GM12878 (cell line): Measurements from ENCODE around the gene ARPC1B. TPM values are rescaled to one million over a fixed set of nuclear protein-coding genes. Genes with fewer than 3 reads are reported as not detected.

Source experiments
- ATF2 ChIP-seq: IDR thresholded peaks from 2 replicates; pipeline ENCODE4 v1.6.1; 2012; ENCODE audit warnings: low read length, inconsistent platforms
- BCL11A ChIP-seq: IDR thresholded peaks from 2 replicates; pipeline ENCODE4 v1.6.1; 2011; ENCODE audit warnings: low read depth, low read length
- CHD2 ChIP-seq: IDR thresholded peaks from 2 replicates; pipeline ENCODE4 v1.6.1; 2011; ENCODE audit warnings: low read depth, low read length, improper control_type of control experiment, borderline replicate concordance
- EGR1 ChIP-seq, 2 experiments: IDR thresholded peaks; 1 replicate in 1 of 2; 2 replicates in 1 of 2; pipeline ENCODE4 v1.6.1; 2011 to 2012; ENCODE audit warnings: low read depth in 2 of 2, low read length in 2 of 2, borderline replicate concordance in 1 of 2, mild to moderate bottlenecking in 1 of 2, moderate library complexity in 1 of 2
- EZH2 ChIP-seq: IDR thresholded peaks from 2 replicates; pipeline ENCODE4 v1.6.1; 2012; ENCODE audit warnings: low read depth, mild to moderate bottlenecking, control low read depth, inconsistent platforms, low read length, borderline replicate concordance; ENCODE audit not compliant: control insufficient read depth
- HCFC1 ChIP-seq: fragments of 150-350 bp; IDR thresholded peaks from 2 replicates; pipeline ENCODE4 v1.6.1; 2014; ENCODE audit warnings: low read length
- IKZF1 ChIP-seq: fragments of 450-650 bp; conservative IDR thresholded peaks from 2 replicates; pipeline ENCODE4 v1.6.1; 2017; ENCODE audit warnings: antibody characterized with exemption, mild to moderate bottlenecking
- JUNB ChIP-seq: IDR thresholded peaks from 2 replicates; pipeline ENCODE4 v1.6.1; 2016; ENCODE audit warnings: antibody characterized with exemption, mild to moderate bottlenecking
- KLF5 ChIP-seq: fragments of 450-650 bp; IDR thresholded peaks from 2 replicates; pipeline ENCODE4 v1.6.1; 2014; ENCODE audit warnings: mild to moderate bottlenecking; ENCODE audit not compliant: partially characterized antibody
- NKRF ChIP-seq: fragments of 450-650 bp; conservative IDR thresholded peaks from 2 replicates; pipeline ENCODE4 v1.6.1; 2017; ENCODE audit warnings: mild to moderate bottlenecking, moderate library complexity
- RAD21 ChIP-seq: IDR thresholded peaks from 2 replicates; pipeline ENCODE4 v1.6.1; 2011; ENCODE audit warnings: mild to moderate bottlenecking, low read depth, low read length, moderate library complexity; ENCODE audit not compliant: insufficient read depth
- RELA ChIP-seq: fragments of 450-650 bp; IDR thresholded peaks from 2 replicates; pipeline ENCODE4 v1.8.0; 2014; ENCODE audit warnings: borderline replicate concordance; ENCODE audit not compliant: partially characterized antibody
- SRF ChIP-seq, 2 experiments: IDR thresholded peaks; 2 replicates each; pipeline ENCODE4 v1.6.1; 2011; ENCODE audit warnings: low read depth in 2 of 2, low read length in 2 of 2, mild to moderate bottlenecking in 1 of 2, moderate library complexity in 1 of 2
- TCF3 ChIP-seq: IDR thresholded peaks from 2 replicates; pipeline ENCODE4 v1.6.1; 2012; ENCODE audit warnings: low read depth, mild to moderate bottlenecking, low read length, borderline replicate concordance; ENCODE audit not compliant: insufficient read depth
- USF1 ChIP-seq: IDR thresholded peaks from 2 replicates; pipeline ENCODE4 v1.6.1; 2011; ENCODE audit warnings: borderline replicate concordance, low read depth, mild to moderate bottlenecking, moderate library complexity, mixed read lengths, low read length; ENCODE audit not compliant: insufficient read depth; ENCODE audit errors: extremely low read length
- USF2 ChIP-seq: IDR thresholded peaks from 2 replicates; pipeline ENCODE4 v1.6.1; 2011; ENCODE audit warnings: low read depth, low read length, improper control_type of control experiment, borderline replicate concordance
- polyA plus RNA-seq, 11 experiments: library from polyadenylated mRNA; depleted of rRNA in 4 of 11; unstranded in 6 of 11; stranded (reverse) in 5 of 11; fragments of >200 nt; fragmentation: Nextera tagmentation in 4 of 11; fragmentation: Illumina TruSeq in 1 of 11; extraction: Ambion mirVana in 4 of 11; extraction: Trizol in 1 of 11; gene quantifications; 1 replicate in 1 of 11; 2 replicates in 10 of 11; pipeline versions ENCODE4 v1.2.1 to v1.2.3, GENCODE V29; 2011 to 2016; ENCODE audit warnings: inconsistent platforms in 2 of 11, missing spikeins in 2 of 11, low read depth in 1 of 11
- total RNA-seq, 4 experiments: library from RNA; depleted of rRNA in 3 of 4; stranded (reverse); fragments of >200 nt in 3 of 4; fragmentation: Illumina TruSeq in 1 of 4; extraction: Trizol in 1 of 4; gene quantifications; 2 replicates each; pipeline versions ENCODE4 v1.2.1 to v1.2.3, GENCODE V29; 2013 to 2021
- TF ChIP-seq, protein P1 (sequence below): fragments of 450-650 bp; formaldehyde crosslinking; IDR thresholded peaks from 2 replicates; pipeline ENCODE4 v1.4.0; 2022; ENCODE audit warnings: mild to moderate bottlenecking, moderate library complexity
- TF ChIP-seq, protein P2 (sequence below): fragments of 450-650 bp; IDR thresholded peaks from 2 replicates; pipeline ENCODE4 v1.6.1; 2017; ENCODE audit warnings: borderline replicate concordance

ARPC1B gene
- total and polyA plus RNA-seq, 10 of the 15 experiments (the other 5 are each of a cell fraction or from before 2014, with no cell fraction given): 14.1 to 762 (median 387) TPM

- TF ChIP-seq IKZF1 (peak; percentile 93), SRF (IDR thresholded peaks at IDR 0.05; ENCODE audit: low read depth in 2 of 2, low read length in 2 of 2) (0 out of 4 replicates have a peak, but pooled peaks of 1 of the 2 experiments have one; percentile 36), KLF5 (peak; percentile 93), TCF3 (peak; percentile 60; the same call in 1 of the 2 replicates), BCL11A (0 out of 2 replicates have a peak, but pooled peaks have one; percentile 23), RAD21 (no peak), JUNB (peak; percentile 17; the same call in 1 of the 2 replicates), RELA (peak; percentile 87), HCFC1 (peak; percentile 74), NKRF (peak; percentile 79), ATF2 (peak; percentile 99), CHD2 (peak; percentile 78), EGR1 (IDR thresholded peaks at IDR 0.05; ENCODE audit: borderline replicate concordance in 1 of 2, low read depth in 2 of 2, low read length in 2 of 2) (peak in 1 of 2 experiments; percentile 19; a peak in 1 of 3 replicates), USF2 (no peak), USF1 (no peak), EZH2 (no peak)
- TF ChIP-seq, protein P1, sequence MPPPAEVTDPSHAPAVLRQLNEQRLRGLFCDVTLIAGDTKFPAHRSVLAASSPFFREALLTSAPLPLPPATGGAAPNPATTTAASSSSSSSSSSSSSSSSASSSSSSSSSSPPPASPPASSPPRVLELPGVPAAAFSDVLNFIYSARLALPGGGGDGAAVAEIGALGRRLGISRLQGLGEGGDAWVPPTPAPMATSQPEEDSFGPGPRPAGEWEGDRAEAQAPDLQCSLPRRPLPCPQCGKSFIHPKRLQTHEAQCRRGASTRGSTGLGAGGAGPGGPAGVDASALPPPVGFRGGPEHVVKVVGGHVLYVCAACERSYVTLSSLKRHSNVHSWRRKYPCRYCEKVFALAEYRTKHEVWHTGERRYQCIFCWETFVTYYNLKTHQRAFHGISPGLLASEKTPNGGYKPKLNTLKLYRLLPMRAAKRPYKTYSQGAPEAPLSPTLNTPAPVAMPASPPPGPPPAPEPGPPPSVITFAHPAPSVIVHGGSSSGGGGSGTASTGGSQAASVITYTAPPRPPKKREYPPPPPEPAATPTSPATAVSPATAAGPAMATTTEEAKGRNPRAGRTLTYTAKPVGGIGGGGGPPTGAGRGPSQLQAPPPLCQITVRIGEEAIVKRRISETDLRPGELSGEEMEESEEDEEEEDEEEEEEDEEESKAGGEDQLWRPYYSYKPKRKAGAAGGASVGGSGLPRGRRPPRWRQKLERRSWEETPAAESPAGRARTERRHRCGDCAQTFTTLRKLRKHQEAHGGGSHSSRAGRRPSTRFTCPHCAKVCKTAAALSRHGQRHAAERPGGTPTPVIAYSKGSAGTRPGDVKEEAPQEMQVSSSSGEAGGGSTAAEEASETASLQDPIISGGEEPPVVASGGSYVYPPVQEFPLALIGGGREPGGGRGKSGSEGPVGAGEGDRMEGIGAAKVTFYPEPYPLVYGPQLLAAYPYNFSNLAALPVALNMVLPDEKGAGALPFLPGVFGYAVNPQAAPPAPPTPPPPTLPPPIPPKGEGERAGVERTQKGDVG (CRISPR knock-in tag): no peak
- TF ChIP-seq, protein P2, sequence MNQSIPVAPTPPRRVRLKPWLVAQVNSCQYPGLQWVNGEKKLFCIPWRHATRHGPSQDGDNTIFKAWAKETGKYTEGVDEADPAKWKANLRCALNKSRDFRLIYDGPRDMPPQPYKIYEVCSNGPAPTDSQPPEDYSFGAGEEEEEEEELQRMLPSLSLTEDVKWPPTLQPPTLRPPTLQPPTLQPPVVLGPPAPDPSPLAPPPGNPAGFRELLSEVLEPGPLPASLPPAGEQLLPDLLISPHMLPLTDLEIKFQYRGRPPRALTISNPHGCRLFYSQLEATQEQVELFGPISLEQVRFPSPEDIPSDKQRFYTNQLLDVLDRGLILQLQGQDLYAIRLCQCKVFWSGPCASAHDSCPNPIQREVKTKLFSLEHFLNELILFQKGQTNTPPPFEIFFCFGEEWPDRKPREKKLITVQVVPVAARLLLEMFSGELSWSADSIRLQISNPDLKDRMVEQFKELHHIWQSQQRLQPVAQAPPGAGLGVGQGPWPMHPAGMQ: peak; percentile 96
Measured at GRCh38 chr7:99408379-99409191, 34.1 kb downstream of the ARPC1B start, which contains the start of the genes BUD31 and PDAP1 (continued).
